ENCODE results near the gene MPV17L2.

Gene MPV17L2

DNA sequence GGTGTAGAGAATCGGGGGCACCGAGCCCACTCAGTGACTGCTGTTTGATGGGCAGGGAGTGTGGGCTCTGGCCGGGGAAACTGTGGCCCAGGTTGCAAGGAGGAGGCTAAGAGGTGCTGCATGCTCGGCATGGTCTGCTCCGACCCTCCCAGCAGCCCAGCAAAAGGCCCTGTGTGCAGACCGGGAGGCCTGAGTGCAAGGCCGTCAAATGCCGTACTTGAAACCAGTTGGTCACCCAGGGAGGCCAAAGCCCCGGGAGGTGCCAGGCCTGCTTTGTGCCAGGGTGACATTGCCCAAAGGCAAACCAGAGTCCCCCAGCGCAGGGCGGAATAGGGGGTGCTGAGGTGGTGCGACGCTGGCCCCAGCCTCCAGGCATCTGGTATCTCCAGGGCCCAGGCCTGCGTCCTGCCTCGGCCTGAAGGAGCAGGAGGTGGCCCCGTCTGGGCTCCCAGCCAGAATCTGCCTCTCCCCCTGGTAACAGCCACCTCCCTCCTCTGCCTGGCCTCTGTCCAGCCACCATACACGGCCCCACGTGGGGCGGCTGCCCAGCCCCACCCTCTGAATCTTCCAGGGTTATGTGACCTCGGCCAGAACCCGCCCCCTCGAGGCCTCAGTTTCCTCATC, 36.1 kb upstream of the MPV17L2 start:
- no peak for TF ChIP-seq CTCF (IDR thresholded peaks at IDR 0.05)

DNA sequence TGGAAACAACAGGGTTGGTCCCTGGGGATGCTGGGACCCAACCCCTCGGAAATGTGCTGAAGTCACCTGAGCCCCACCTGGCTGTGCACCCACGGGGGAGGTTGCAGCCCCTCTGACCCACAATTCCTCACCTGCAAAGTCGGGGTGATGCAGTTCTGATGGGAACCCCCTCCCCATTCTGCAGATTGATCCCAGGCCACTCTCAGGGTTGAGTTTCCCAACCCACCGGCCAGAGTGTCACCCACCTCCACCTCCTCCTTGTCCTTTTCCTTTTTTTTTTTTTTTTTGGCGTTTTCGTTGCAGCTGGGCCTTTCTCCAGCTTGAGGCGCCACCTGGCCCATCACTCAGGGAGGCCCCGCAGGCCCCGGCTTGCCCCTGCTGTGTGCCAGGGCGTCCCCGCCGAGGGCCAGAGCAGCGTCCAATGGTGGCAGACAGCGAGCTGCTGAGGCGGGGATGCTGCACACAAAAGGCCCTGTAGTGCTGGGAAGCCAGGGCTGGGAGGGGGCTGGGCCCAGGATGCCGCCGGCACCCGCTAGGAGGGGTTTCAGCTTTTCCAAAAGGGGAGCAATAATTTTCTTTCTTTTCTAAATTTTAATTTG, 35.5 kb upstream of the MPV17L2 start:
- no peak for TF ChIP-seq CTCF (IDR thresholded peaks at IDR 0.05)

DNA sequence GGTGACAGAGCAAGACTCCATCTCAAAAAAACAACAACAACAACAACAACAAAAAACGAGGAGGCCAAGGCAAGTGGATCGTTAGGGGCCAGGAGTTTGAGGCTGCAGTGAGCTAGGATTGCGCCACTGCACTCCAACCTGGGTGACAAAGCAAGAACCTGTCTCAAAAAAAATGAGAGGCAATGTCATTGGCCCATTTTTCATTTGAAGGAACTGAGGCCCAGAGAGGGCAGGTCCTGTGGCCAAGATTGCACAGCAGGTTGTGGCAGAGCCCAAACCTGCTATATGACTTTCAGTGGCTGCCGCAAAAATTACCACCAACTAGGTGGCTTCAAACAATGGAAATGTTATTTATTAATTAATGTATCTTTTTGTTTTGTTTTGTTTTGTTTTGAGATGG, 34.6 kb upstream of the MPV17L2 start:
- TF ChIP-seq CTCF (IDR thresholded peaks at IDR 0.05) = no peak

DNA sequence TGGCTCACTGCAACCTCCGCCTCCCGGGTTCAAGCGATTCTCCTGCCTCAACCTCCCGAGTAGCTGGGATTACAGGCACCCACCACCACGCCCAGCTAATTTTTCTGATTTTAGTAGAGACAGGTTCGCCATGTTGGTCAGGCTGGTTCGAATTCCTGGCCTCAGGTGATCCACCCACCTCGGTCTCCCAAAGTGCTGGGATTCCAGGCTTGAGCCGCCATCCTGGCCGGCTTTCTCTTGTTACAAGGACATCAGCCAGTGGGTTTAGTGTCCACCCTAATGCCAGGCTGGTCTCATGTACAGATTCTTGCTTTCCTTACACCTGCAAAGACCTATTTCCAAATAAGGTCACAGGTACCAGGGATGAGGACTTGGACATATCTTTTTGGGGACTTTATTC, 33.2 kb upstream of the MPV17L2 start:
- no peak for TF ChIP-seq CTCF (IDR thresholded peaks at IDR 0.05)

DNA sequence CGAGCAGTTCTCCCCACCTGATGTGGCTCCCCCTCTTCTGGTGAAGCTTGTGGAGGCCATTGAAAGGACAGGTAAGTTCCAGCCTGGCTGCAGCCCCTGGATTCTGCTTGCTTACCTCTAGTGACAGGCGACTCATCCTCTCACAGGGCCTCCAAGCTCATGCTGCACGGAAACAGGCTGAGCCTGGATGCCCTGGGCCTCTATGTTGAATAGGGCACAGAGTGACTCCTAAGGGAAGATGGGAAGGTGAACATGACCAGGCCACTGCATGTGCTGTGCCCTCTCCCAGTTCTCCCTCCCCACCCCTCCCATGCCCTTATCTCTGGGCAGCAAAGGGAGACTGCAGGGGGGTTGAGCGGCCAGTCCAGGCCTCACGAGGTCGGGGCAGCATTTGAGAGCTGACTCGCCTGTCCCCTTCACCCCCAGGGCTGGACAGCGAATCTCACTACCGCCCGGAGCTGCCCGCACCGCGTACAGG, 32.5 kb upstream of the MPV17L2 start:
- no peak for TF ChIP-seq CTCF (IDR thresholded peaks at IDR 0.05)

- TF ChIP-seq CTCF (IDR thresholded peaks at IDR 0.05) = peak; percentile 94
These were observed 31.9 kb upstream of the MPV17L2 start for GRCh38 chr19:18160971-18161635.

- TF ChIP-seq CTCF (IDR thresholded peaks at IDR 0.05) = peak; percentile 1; the same call in 1 of the 2 replicates
These were observed 31.4 kb upstream of the MPV17L2 start for GRCh38 chr19:18161636-18162002.

All from LNCAP (cell line).